Heart right ventricle (tissue), 16 donors: ENCODE results near the gene CRIP3. TPM values are rescaled to one million over a fixed set of nuclear protein-coding genes. Genes with fewer than 3 reads are reported as not detected.

Experiments
- ATAC-seq, 8 donors: fragments of 200-7000 bp; cut with Tn5 transposase; one replicate each; pipeline ENCODE4 v1.9.1; 2020; ENCODE audit warnings: mild to moderate bottlenecking in 8 of 8, moderate library complexity in 8 of 8, moderate number of reproducible peaks in 1 of 8
- DNase-seq, 2 donors: peaks; one replicate each; pipeline ENCODE4 v3.0.0-alpha.2; 2020
- H3K27ac ChIP-seq, 10 donors: fragments of 200-600 bp; sonication (generic) in 2 of 10; one replicate each; pipeline versions ENCODE4 v1.5.0 to v1.8.0; 2020 to 2022; ENCODE audit warnings: mild to moderate bottlenecking in 3 of 10
- H3K27me3 ChIP-seq, 7 donors: fragments of 200-600 bp; one replicate each; pipeline ENCODE4 v1.8.0; 2021 to 2022; ENCODE audit warnings: mild to moderate bottlenecking in 2 of 7
- H3K36me3 ChIP-seq, 9 donors: fragments of 200-600 bp; sonication (generic) in 1 of 9; one replicate each; pipeline versions ENCODE4 v1.5.0 to v1.8.0; 2020 to 2022; ENCODE audit warnings: mild to moderate bottlenecking in 2 of 9
- H3K4me1 ChIP-seq, 9 donors: fragments of 200-600 bp; sonication (generic) in 1 of 9; one replicate each; pipeline versions ENCODE4 v1.5.0 to v1.8.0; 2020 to 2022; ENCODE audit warnings: mild to moderate bottlenecking in 4 of 9
- H3K4me3 ChIP-seq, 10 donors: fragments of 200-600 bp; sonication (generic) in 2 of 10; one replicate each; pipeline versions ENCODE4 v1.5.0 to v1.8.0; 2020 to 2022; ENCODE audit warnings: mild to moderate bottlenecking in 7 of 10, moderate library complexity in 2 of 10
- H3K9me3 ChIP-seq, 11 donors: fragments of 200-600 bp in 10 of 11; sonication (generic) in 2 of 11; one replicate each; pipeline versions ENCODE4 v1.5.0 to v1.8.0; 2013 to 2022; ENCODE audit warnings: mild to moderate bottlenecking in 2 of 11, control low read depth in 1 of 11, moderate library complexity in 1 of 11
- CTCF ChIP-seq, 9 donors: fragments of 200-600 bp; sonication (generic) in 2 of 9; IDR thresholded peaks; one replicate each; pipeline versions ENCODE4 v1.5.0 to v1.8.0; 2021 to 2022; ENCODE audit warnings: antibody characterized with exemption in 9 of 9, mild to moderate bottlenecking in 5 of 9, moderate library complexity in 1 of 9
- WGBS, 2 donors: extraction: QIAGEN DNeasy Blood & Tissue Kit; methylation state at CpG; one replicate each; pipeline ENCODE4 v1.1.7; 2013; ENCODE audit warnings: inconsistent platforms in 1 of 2; 5-methylcytosine and 5-hydroxymethylcytosine counted together
- intact Hi-C, 10 donors: fragments of 100-400 bp; cut with DNase I; formaldehyde crosslinking; loops; one replicate each; pipeline versions ENCODE4 v1.11.1 to v1.14.2; 2022
- polyA plus RNA-seq, 2 donors: library from polyadenylated mRNA; stranded (reverse); fragments of 200-250 nt; gene quantifications; one replicate each; pipeline ENCODE4 v1.2.3, GENCODE V29; 2013
- total RNA-seq, 10 donors: library from RNA; stranded (reverse); fragmentation: NEBNext Ultra II Directional in 3 of 10; extraction: Animal tissue kit (Norgen Biotek cat#: 25700) in 3 of 10; gene quantifications; one replicate each; pipeline versions ENCODE4 v1.2.1 to v1.2.4, GENCODE V29; 2021 to 2023
- donor health status: Arrhythmogenic right ventricular cardiomyopathy.
- donor health status: ischemic (EF 13 %, LVEDD 7.1; RV severe dilation, severe dysfunction).
- donor health status: healthy with polysubstance abuse.
- donor health status: DM: no; HTN: yes; CAD: no.
- donor health status: DM: no; HTN: no; CAD: no.
- donor health status: ischemic (EF 25% LVEDD 6.9; RV normal size, moderate dysfunction).
- donor health status: ischemic (EF 25% LVEDD 5.7; RV mildly dilated, moderate dysfunction).
- donor health status: healthy.
- donor health status: DM: yes; HTN: yes; CAD: no.
- donor health status: Ischemic cardiomyopathy.
- donor health status: ischemic (EF 35%, LVEDD 5.7; RV mildly dilated, moderate dysfunction).
- donor health status: nonischemic (EF 11% LVEDD 7.7; RV severe dilation, severe dysfunction).
- donor health status: DM: yes; HTN: yes; CAD: no.
- donor health status: PGD.
- donor health status: ischemic (EF 29% LVEDD 5.4; RV normal size, mild dysfunction).
- donor health status: nonischemic (EF 23%, LVEDD 6.1; RV moderate dilation, normal function).

CRIP3 gene
- total and polyA plus RNA-seq, 12 donors, result 2.7 to 84.5 (median 26.3) TPM

DNA sequence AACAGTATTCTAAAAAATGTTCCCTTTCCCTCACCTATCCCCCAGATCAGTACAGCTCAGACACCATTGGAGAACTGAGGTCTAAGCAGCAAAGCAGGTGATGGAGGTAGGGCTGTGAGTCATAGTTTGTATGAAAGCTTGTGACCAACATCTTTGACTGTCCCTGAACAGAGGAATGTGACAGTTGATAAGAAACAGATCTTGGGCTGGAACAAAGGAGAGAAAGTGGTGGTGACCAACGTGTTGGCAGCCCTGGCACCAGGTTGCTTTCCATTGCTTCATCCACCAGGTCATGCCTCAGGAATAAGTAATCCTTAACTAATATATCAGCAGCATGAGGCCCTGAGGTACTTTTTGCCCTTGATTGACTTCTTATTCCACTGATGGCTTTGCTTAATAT is 19.9 kb upstream of the CRIP3 start:
- peaks cover 0 to 15% (median 0%) of the 10 kb centered on the region in 9 donors for H3K4me1 ChIP-seq
- H3K27me3 ChIP-seq, result no peaks in the 10 kb centered on the region
- 10 to 49% methylated on average over 1 of the region's 1 CpG for WGBS, 2 donors
- peak; percentile 38 to 57 for DNase-seq
- ATAC-seq, result peak; percentile 67 to 98 (median 94)
- H3K36me3 ChIP-seq, result peaks cover 0 to 26% (median 0%) of the 10 kb centered on the region in 9 donors
- H3K4me3 ChIP-seq, result no peak overlapping the region
- peak overlapping the region; percentile 58 to 92 (median 75) for H3K27ac ChIP-seq
- peaks cover 0 to 6% (median 0%) of the 10 kb centered on the region in 11 donors for H3K9me3 ChIP-seq
- TF ChIP-seq CTCF (IDR thresholded peaks at IDR 0.05), result no peak
- intact Hi-C loops, result loop anchor here in 3 of 10 donors (2.0 to 5.0 kb wide), 2 partner anchors 60 to 66 kb away; no protein-coding TSS in a partner anchor

DNA sequence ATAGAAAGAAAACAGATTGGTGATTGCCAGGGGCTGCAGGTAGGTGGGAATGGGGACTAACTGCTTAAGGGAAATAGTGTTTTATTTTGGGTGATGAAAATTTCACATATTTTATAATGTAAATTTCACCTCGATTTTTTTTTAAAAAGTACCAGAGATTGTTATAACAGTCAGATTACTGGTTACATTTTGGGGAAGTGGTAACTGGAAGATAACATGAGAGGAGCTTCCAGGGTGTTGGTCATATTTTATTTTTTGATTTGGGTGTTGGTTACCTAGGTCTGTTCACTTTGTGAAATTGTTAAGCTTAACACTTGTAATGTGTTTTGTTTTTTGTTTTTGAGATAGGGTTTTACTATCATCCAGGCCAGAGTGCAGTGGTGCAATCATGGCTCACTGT is 17.2 kb upstream of the CRIP3 start:
- no peak for ATAC-seq
- Histone ChIP-seq H3K27ac (no peak overlapping the region), H3K4me1 (peaks cover 0 to 6% (median 0%) of the 10 kb centered on the region in 9 donors), H3K9me3 (peaks cover 0 to 6% (median 0%) of the 10 kb centered on the region in 11 donors), H3K36me3 (peaks cover 0 to 26% (median 0%) of the 10 kb centered on the region in 9 donors), H3K4me3 (no peak overlapping the region), H3K27me3 (no peaks in the 10 kb centered on the region)
- intact Hi-C loops, result loop anchor here in 1 of 10 donors (5.0 kb wide), 1 partner anchor 64 kb away; no protein-coding TSS in a partner anchor
- WGBS, 2 donors, result 81 to 89% methylated on average over 1 of the region's 1 CpG
- no peak for DNase-seq
- TF ChIP-seq CTCF (IDR thresholded peaks at IDR 0.05), result no peak

DNA sequence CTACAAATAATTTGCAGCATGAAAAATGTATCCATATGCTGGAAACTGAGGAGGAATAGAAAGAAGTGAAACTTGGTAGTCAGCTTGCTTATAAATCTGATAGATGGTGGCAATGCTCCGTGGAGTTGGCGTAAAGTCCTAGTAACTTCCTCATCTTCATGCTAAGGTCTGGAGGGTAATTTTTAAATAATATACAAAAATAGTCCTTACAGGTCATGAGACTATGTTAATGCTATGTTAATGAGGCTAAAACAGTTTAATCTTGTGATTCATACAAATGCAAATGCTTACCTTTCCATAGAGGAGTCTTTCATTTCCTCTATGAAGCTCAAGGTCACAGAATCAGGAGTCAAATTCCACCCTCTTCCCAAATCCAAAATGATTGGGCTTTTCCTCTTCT is 9.4 kb upstream of the CRIP3 start:
- H3K9me3 ChIP-seq, result no peaks in the 10 kb centered on the region
- no peak for TF ChIP-seq CTCF (IDR thresholded peaks at IDR 0.05)
- no peak for DNase-seq
- no peaks in the 10 kb centered on the region for H3K27me3 ChIP-seq
- intact Hi-C loops, result no loop called here
- ATAC-seq, result no peak
- WGBS, 2 donors, result 92 to 95% methylated on average over 2 of the region's 2 CpGs
- H3K36me3 ChIP-seq, result peaks cover 0 to 7% (median 0%) of the 10 kb centered on the region in 9 donors
- no peak overlapping the region for H3K27ac ChIP-seq
- H3K4me1 ChIP-seq, result peaks cover 0 to 7% (median 0%) of the 10 kb centered on the region in 9 donors
- no peak overlapping the region for H3K4me3 ChIP-seq

- TF ChIP-seq CTCF (IDR thresholded peaks at IDR 0.05), result no peak
- Histone ChIP-seq H3K9me3 (no peaks in the 10 kb centered on the region), H3K4me3 (no peak overlapping the region), H3K4me1 (peaks cover 0 to 38% (median 3%) of the 10 kb centered on the region in 9 donors), H3K36me3 (peaks cover 0 to 7% (median 0%) of the 10 kb centered on the region in 9 donors), H3K27me3 (peaks cover 0 to 5% (median 0%) of the 10 kb centered on the region in 7 donors), H3K27ac (no peak overlapping the region)
- ATAC-seq (no peak), DNase-seq (no peak)
- 96 to 100% methylated on average over 1 of the region's 1 CpG for WGBS, 2 donors
- intact Hi-C loops, result no loop called here
Observed at GRCh38 chr6:43313813-43314212, 5.2 kb upstream of the CRIP3 start.
